HL-60 (cell line): ENCODE data around the gene NINJ1.

Source experiments
- DNase-seq, 2 experiments: peaks; one replicate each; pipeline ENCODE4 v3.0.0-alpha.2; 2010 to 2020; ENCODE audit warnings: low read depth in 1 of 2, low spot score in 1 of 2
- H3K27ac ChIP-seq: fragments of 250-450 bp; sonication (Bioruptor Pico); replicated peaks from 2 replicates; pipeline ENCODE4 v1.5.1; 2020; ENCODE audit warnings: mild to moderate bottlenecking, moderate library complexity
- H3K27me3 ChIP-seq: fragments of 250-450 bp; sonication (Bioruptor Pico); 2 replicates; pipeline ENCODE4 v1.5.1; 2021; ENCODE audit warnings: mild to moderate bottlenecking, moderate library complexity; ENCODE audit not compliant: insufficient read depth, poor library complexity, severe bottlenecking
- H3K4me3 ChIP-seq: replicated peaks from 2 replicates; pipeline ENCODE4 v1.5.1; 2011; ENCODE audit warnings: mild to moderate bottlenecking, control low read depth, low read length; ENCODE audit not compliant: insufficient read depth
- GABPA ChIP-seq: IDR thresholded peaks from 2 replicates; pipeline ENCODE4 v1.6.1; 2012; ENCODE audit warnings: low read depth
- POLR2AphosphoS5 ChIP-seq: IDR thresholded peaks from 2 replicates; pipeline ENCODE4 v1.6.1; 2012; ENCODE audit warnings: low read depth
- SPI1 ChIP-seq: IDR thresholded peaks from 2 replicates; pipeline ENCODE4 v1.6.1; 2012; ENCODE audit warnings: low read depth, mild to moderate bottlenecking, borderline replicate concordance
- TF ChIP-seq, protein P1 (sequence below): IDR thresholded peaks from 2 replicates; pipeline ENCODE4 v1.6.1; 2012; ENCODE audit warnings: low read depth; ENCODE audit not compliant: insufficient replicate concordance
- TF ChIP-seq, protein P2 (sequence below): IDR thresholded peaks from one replicate; pipeline ENCODE4 v1.5.1; 2011; ENCODE audit warnings: low read length, control low read depth, inconsistent platforms; ENCODE audit not compliant: insufficient read depth

NINJ1 gene

DNA sequence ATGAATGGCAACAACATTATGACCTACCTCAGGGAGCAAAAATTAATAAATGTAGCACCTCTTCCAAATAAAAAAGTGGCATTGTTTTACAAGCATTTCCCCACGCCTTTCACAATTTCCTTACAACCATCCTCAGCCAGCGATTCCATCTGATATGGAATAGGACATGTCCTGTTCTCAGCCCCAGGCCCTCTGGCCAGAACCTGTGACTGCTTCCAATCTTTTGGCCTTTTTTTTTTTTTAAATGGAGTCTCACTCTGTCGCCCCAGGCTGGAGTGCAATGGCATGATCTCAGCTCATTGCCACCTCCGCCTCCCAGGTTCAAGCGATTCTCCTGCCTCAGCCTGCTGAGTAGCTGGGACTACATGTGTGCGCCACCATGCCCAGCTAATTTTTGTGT is 33.1 kb upstream of the NINJ1 start:
- Histone ChIP-seq H3K4me3 (no peak overlapping the region), H3K27me3 (no peaks in the 10 kb centered on the region), H3K27ac (no peak overlapping the region)
- no peak for DNase-seq
- no peak for TF ChIP-seq GABPA
- TF ChIP-seq, protein P1, sequence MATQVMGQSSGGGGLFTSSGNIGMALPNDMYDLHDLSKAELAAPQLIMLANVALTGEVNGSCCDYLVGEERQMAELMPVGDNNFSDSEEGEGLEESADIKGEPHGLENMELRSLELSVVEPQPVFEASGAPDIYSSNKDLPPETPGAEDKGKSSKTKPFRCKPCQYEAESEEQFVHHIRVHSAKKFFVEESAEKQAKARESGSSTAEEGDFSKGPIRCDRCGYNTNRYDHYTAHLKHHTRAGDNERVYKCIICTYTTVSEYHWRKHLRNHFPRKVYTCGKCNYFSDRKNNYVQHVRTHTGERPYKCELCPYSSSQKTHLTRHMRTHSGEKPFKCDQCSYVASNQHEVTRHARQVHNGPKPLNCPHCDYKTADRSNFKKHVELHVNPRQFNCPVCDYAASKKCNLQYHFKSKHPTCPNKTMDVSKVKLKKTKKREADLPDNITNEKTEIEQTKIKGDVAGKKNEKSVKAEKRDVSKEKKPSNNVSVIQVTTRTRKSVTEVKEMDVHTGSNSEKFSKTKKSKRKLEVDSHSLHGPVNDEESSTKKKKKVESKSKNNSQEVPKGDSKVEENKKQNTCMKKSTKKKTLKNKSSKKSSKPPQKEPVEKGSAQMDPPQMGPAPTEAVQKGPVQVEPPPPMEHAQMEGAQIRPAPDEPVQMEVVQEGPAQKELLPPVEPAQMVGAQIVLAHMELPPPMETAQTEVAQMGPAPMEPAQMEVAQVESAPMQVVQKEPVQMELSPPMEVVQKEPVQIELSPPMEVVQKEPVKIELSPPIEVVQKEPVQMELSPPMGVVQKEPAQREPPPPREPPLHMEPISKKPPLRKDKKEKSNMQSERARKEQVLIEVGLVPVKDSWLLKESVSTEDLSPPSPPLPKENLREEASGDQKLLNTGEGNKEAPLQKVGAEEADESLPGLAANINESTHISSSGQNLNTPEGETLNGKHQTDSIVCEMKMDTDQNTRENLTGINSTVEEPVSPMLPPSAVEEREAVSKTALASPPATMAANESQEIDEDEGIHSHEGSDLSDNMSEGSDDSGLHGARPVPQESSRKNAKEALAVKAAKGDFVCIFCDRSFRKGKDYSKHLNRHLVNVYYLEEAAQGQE = no peak
- TF ChIP-seq, protein P2, sequence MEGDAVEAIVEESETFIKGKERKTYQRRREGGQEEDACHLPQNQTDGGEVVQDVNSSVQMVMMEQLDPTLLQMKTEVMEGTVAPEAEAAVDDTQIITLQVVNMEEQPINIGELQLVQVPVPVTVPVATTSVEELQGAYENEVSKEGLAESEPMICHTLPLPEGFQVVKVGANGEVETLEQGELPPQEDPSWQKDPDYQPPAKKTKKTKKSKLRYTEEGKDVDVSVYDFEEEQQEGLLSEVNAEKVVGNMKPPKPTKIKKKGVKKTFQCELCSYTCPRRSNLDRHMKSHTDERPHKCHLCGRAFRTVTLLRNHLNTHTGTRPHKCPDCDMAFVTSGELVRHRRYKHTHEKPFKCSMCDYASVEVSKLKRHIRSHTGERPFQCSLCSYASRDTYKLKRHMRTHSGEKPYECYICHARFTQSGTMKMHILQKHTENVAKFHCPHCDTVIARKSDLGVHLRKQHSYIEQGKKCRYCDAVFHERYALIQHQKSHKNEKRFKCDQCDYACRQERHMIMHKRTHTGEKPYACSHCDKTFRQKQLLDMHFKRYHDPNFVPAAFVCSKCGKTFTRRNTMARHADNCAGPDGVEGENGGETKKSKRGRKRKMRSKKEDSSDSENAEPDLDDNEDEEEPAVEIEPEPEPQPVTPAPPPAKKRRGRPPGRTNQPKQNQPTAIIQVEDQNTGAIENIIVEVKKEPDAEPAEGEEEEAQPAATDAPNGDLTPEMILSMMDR = no peak
- no peak for TF ChIP-seq POLR2AphosphoS5

DNA sequence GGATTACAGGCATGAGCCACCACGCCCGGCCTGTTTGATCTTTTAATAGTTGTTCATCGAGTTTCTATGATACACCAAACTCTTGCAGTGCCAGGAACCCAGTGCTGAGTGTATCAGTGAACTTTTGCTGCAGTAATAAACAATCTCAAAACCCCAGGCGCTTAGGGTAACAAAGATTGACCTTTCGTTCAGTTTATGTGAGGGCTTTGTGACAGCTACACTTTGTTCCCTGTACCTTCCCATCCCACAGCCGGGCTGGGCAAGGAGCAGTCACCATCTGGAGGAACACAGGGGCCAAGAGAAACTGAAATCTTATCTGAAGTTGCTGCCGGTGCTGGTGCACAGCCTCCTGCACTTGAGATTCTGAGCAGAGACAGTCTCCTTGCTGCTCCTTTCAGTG is 32.6 kb upstream of the NINJ1 start:
- TF ChIP-seq, protein P1 = no peak
- no peak for TF ChIP-seq SPI1
- TF ChIP-seq, protein P2 = no peak
- TF ChIP-seq GABPA = no peak
- TF ChIP-seq POLR2AphosphoS5 = no peak
- DNase-seq = no peak
- Histone ChIP-seq H3K27ac (no peak overlapping the region), H3K27me3 (no peaks in the 10 kb centered on the region), H3K4me3 (no peak overlapping the region)

DNA sequence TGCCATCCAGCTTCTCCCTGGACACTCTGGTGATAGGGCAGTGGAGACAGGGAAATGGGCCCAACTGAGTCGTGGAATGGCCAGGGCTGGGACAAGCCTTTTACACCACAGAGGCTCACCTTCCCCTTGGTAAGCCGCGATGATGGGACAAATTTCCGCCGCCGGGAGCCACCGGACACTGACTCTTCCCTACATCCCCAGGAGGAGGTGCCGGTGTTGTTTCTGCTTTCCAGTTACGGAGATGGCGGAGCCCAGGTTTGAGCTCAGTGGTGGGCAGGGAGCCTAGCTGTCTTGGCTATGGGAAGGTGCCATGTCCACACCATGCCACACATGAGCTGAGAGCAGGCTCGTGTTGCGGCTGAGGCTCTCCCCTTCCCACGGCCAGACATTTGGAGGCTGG is 30.0 kb upstream of the NINJ1 start:
- Histone ChIP-seq H3K27ac (no peak overlapping the region), H3K4me3 (no peak overlapping the region), H3K27me3 (no peaks in the 10 kb centered on the region)
- TF ChIP-seq, protein P2 = no peak
- TF ChIP-seq SPI1 = no peak
- DNase-seq = no peak

DNA sequence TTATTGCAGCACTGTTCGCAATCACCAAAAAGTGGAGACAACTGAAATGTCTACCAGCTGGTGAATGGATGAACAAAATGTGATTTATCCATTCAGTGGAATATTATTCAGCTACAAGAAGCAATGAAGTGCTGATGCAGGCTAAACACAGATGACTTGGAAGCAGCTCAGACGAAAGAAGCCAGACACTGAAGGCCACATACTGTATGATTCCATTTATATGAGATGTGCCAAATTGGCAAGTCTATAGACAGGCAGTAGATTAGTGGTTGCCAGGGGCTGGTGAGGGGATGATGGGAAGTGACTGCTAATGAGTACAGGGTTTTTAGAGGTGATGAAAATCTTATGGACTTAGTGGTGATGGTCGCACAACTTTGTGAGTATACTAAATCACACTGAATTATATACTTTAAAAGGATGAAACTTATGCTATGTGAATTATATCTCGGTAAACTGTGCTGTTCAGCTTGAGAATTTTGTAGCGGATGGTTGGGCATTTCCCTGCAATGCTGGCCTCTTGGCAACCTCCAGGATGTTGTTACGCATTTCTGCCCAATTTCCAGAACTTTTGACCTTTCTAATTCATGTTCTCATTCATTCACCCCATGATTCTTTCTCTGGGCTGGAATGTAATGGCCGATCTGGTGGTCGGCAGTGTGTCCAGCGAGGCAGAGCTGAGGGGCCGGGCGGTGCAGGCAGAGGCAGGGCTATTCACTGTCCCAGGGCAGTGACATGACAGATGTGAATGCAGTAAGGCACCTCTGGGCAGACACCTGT is 27.9 kb upstream of the NINJ1 start:
- Histone ChIP-seq H3K27me3 (no peaks in the 10 kb centered on the region), H3K27ac (no peak overlapping the region), H3K4me3 (no peak overlapping the region)
- TF ChIP-seq POLR2AphosphoS5 (no peak), SPI1 (no peak), GABPA (no peak)
- TF ChIP-seq, protein P1 = no peak
- TF ChIP-seq, protein P2 = no peak
- DNase-seq = no peak
